Measurements from ENCODE around the gene CCDC137.
A peak's percentile ranks its signal among the peaks of the same experiment; 100 is the strongest.
"Not testable (repeated sequence)": the region's sequence is repeated elsewhere in the genome, so short reads cannot be mapped to it uniquely, and the experiment has no call there.

Gene CCDC137

DNA sequence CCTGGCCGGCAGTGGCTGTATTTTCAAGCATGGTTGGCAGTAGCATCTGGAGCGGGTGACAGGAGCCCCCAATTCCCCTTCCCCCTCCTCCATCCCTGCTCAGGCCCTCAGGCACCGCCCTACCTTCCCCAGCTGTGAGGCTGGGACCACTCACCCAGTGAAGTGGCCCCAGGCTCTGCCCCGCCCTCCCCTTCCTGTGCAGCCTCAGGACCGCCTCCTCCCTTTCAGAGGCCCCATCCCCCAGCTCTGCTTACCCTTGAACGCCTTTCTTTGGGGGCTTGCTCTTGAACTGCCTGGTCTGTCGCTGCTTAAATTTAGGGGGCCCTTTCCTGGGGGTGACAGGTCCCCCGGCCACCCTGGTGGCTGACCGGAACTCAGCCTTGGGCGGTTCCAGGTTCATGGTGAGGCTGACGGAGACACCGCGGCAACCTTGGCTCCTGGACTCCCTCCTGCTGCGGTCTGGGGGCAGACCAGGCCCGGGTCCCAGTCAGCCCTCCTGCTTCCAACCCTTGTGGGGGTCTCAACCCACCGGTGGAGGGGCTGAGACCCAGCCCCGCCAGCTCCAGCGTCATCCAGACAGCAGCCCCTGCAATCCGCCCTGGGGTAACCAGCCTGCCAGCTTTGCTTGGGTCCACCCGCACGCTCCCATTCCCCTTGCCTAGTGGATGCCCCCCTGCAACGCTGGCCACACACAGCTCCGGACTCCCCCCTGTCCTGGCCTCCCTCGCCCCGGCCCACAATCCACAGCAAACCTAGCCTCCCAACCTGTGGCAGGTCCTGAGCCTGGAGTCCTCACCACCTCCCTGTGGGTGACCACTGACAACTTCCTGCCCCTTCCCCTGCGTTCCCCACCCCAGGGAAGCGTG, 13.4 kb upstream of the CCDC137 start:
- DNase-seq: no peak

DNA sequence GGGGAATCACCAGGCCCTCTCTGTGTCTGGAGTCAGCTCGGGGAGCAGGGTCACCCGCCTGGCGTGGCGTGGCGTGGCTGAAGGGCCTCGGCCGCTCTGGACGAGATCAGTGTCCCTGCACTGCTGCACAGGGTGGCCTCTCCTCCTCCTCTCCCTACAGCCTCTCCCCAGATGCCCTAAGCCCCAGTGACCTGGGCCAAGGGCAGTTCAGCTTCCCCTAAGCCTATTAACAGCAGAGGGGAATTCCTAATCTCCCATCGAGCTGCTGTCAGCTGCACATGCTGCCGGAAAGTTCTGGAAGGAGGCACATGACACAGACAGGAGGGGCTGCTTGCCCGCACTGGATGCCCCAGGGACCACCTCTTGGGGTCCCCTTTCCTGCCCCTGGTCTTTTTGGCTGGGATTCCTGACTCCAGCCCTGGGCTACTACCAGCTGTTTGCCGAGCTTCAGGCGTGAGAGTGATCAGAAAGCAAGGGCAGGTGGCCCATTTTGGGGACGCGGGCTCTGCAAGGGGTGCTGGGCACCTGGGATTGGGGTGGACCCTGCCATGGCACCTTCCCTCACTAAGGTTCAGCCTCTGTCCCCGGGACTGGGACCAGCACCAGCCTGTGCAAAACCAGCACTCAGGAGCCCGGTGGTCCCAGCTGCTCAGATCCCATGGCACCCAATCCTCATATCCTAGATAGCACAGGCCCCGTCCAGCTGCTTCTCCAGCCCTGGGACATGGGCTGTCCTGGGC, 11.0 kb upstream of the CCDC137 start:
- no peak for DNase-seq

DNA sequence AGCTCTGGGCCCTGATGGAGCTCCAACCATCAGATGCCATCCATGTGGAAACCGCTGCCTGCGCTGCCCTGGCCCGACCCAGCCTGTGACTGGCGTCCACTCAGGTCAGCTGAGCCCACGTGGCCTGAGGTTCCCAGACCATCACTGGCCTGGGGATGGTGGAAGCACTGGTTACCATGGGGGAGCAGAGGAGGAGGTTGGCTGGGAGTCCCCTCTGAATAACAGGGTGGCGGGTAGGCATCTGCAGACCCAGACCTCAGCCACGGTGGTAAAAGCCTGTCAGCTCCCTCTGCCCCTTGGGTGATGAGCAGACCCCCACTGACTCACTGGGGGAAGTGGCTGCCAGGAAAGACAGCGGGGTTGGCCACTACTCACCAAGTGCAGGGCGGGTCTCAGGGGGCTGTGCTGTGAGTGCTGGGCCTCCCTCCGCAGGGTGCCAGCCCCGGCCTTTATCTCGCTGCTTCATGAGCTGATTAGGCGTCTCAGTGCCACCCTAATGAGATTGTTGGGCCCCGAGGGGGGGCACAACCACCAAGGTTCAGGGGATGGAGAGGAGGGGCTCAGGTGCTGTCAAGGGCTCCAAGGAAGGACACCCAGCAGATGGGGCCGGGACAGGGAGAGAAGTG, 10.3 kb upstream of the CCDC137 start, which contains the start of gene PDE6G:
TSS of gene PDE6G (minus strand) at position 425 of the 626 bp plus-strand sequence. CDS start 3,237 bp downstream, outside the sequence.
- no peak for DNase-seq

DNA sequence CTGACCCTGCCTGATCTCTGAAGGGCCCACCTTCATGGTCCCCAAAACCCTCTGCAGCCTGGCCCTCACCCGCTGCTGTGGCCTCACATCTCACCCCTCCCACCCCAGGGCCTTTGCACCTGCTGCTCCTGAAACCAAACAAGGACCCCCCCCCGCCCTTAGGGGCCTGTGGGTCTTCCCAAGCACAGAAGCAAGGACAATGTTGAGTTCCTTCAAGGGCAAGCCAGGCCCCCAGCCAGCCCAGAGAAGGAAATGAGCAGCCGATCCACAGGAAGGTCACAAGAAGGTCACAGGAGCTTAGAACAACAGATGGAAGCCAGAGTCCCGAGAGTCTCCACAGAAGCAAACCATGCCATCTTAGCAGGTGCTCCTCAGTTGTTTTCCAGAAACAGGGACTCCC, 9.7 kb upstream of the CCDC137 start:
- DNase-seq: no peak

DNA sequence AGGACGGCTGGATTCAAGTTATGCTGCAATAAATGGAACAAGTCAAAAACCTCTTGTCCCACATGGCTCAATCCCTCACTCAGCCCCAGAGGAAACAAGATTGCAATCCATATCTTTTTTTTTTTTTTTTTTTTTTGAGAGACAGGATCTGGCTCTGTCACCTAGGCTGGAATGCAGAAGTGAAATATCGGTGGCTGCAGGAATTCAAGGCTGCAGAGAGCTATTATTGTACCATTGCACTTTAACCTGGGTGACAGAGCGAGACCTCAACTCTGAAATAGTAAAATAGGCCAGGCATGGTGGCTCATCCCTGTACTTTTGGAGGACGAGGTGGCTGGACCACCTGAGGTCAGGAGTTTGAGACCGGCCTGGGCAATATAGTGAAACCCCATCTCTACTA, 7.5 kb upstream of the CCDC137 start:
- no peak for DNase-seq

DNA sequence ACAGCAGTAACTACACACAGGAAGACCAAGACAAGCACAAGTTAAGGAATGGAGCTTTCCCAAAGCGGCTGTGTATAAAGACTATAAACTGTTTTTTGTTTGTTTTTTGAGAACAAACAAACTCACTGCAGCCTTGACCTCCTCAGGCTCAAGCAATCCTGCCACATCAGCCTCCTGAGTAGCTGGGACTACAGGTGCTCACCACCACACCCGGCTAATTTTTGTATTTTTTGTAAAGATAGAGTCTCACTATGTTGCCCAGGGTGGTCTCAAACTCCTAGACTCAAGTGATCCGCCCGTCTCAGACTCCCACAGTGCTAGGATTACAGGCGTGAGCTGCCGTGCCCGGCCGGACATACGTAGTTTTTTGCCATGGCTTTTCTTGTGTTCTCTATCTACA, 6.1 kb upstream of the CCDC137 start:
- DNase-seq: no peak

DNA sequence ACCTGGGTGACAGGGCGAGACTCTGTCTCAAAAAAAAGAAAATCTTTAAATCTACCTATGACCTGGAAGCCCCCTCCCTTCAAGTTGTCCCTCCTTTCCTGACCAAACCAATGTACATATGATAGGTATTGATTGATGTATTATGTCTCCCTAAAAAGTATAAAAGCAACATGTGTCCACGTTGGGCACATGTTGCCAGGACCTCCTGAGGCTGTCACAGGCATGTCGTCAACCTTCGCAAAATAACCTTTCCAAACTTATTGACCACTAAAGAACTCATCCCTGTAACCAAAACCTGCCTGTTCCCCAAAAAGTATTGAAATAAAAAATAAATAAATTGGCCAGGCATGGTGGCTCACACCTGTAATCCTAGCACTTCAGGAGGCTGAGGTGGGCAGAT, 4.5 kb upstream of the CCDC137 start:
- DNase-seq: no peak

DNA sequence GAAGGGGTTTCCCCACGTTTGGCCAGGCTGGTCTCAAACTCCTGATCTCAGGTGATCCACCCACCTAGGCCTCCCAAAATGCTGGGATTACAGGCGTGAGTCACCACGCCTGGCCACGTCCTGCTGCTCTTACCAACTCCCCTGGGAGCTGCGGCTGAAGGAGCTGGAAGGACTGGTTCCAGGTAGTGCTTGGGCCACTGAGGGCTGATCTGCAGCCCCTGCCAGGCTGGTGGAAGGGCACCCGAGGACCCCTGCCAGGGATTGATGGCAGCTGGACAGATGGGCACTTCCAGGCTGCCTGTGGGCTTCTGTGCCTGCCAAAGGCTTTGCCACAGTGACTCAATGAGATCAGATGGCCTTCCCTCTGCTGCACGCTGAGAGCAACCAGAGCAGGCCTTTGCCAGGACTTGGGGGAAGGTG, 2.5 kb upstream of the CCDC137 start:
- no peak for DNase-seq

DNA sequence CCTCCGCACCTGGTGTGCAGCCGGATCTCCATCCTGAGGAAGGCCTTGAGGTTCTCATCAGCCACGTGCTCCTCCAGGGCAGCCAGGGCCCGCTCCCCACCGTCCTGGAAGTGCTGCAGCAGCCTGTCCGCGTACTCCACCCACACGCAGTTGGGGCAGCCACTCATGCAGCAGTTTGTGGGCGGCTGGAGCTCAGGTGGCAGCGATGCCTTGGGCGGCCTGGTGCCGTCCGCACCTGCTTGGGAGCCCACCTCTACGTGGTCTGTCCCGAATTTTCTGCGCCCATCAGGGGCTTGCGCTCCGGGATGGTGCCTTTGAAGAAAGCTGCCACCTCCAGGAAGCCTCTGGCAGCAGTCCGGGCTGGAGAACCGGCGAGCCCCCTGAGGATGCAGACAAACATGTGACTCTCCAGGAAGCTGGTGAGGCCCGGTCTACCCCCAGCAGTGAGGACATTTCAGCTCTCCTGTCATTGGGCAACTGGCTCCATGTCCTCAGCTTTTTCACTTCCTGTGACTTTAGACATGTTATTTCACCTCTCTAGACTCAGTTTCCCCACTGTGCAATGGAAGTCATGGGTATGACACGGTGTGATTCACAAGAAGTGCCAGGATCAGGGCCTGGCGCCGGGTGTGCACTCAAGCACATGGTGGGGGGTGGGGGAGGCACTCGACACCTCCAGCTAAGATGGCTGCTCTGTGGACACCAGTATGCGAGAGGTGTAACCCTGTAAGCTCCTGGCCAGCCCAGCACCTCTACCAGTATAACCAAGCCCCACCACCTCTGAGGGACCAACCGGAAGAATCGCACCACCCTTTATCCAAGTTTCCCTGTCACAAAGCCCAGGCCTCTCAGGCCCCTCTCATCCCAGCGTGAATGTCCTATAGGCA, 1.1 kb upstream of the CCDC137 start:
- no peak for DNase-seq

DNA sequence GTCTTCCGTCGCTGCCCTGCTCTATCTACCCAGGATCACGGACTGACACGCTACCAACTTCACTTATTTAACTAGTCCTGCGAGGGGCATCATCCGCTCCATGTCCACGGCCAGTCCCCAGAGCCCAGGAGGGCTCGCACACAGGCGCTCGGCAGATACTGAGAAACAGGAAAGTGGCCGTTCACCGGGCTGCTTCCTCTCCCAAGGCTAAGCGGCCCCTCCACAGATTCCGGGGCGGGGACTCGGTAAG, 520 bp upstream of the CCDC137 start:
- DNase-seq: peak; percentile 67

DNA sequence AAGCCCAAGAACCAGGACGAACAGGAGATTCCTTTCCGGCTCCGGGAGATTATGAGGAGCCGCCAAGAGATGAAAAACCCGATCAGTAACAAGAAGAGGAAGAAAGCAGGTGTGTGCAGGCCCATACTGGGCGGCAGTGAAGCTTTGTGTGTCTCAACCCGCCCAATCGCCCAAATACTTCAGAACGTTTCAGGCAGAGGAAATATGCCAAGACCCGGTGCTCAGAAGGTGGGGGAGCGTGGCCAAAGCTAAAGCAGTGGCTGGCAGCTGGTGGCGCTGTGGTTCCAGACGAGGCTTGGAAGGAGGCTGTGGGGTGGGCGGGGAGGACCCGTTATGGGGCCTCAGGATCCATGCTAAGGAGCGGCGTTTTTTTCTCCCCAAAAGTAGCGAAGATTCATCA, 1.2 kb downstream of the CCDC137 start:
- DNase-seq: no peak

DNA sequence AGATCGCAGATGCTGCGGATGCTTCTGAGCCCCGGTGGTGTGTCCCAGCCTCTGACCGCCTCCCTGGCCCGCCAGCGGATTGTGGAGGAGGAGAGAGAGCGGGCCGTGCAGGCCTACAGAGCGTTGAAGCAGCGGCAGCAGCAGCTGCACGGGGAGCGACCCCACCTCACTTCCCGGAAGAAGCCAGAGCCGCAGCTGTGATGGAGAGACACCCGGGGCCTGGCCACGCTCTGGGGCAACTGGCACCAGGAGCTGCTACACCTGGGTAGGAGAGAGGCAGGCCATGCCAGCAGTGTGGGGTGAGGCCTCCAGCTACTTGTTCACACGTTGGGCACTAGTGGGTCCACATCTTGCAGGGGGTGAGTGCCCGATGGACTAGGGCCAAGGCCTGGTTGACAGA, 6.0 kb downstream of the CCDC137 start:
- no peak for DNase-seq

DNA sequence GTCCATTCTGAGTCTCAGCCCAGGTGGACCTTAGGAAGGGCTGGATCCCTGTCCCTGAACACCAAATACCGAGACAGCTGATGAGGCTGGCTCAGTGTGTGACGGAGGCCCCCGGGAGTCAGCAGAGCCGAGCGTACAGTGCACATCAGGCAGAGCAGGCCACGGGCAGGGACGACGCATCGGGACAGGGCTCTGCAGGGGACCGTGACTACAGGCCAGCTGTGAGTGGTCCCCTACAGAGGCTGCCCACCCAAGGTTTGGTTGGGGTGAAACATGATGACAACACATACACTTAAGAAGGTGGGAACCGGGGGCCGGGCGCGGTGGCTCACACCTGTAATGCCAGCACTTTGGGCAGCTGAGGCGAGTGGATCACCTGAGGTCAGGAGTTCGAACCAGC, 6.4 kb downstream of the CCDC137 start:
- DNase-seq: no peak

DNA sequence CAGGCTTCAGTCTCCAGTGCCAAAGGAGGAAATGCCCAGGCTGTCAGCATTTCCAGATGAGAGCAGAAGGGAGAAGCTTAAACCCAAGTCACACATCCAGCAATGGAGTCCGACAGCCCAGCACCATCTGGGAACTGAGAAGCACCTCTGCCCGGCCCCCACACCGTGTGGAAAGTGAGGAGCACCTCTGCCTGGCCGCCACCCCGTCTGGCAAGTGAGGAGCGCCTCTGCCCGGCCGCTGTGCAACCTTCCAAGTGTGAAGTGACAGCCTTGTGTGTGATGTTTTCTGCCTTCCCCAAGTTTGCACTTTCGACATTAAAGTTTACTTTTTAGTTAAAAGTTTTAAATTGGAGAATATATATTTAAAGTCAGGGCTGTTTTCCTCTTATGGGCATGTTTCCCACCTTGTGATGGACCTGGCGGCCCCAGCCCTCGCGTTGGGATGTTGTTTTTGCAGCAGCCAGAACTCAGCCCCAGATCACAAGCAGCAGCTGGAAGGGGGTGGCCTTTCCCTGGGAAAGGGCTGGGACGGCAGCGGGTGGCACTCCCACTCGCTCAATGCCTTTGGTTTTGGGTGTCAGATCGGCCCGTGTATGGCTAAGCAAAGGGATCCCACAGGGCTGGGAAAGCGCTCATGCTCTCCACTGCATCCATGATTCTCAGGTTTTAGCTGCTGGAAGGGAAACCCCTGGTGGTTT, 7.2 kb downstream of the CCDC137 start:
- no peak for DNase-seq

DNA sequence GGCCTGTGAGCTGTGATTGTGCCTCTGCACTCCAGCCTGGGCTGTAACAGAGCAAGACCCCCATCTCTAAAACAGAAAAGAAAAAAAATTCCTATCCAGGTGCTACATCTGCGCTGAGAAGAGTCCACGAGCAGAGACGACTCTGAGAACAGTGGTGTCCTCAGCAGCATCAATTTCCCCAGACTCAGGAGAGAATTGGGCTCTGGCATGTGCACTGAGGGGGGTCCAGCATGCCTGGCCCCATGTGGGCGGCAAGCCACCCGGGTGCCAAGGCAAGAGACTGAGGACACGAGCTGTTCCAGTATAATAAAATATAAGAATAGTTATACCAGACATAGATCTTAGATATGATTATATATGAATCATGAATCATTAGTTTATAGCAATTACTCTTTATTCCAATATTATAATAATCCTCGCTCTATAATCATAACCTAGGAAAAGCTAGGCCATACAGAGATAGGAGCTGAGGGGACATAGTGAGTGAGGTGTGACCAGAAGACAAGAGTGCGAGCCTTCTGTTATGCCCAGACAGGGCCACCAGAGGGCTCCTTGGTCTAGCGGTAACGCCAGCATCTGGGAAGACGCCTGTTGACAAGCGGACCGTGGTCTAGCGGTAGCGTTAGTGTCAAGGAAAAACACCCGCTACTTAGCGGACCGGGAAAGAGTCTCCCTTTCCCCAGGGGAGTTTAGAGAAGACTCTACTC, 9.1 kb downstream of the CCDC137 start:
- not testable (repeated sequence) for DNase-seq

DNA sequence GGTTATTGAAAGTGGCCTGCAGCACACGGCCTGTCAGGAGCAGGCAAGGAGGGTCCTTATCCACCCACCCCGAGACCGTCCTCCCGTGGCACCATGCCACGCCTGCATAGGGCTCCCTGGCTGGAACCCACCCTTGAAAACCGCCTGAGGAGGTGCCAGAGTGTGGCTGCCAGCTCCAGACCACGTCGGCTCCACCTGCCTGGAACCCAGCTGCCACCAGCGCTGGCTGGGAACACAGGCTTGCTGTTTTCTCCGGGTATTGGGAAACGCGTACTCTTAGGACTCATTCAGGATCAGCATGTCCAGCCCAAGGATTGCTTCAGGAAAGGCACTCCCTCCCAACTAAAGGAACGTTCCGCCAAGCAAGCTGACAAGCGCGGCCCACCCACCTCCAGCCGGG, 10.4 kb downstream of the CCDC137 start:
- no peak for DNase-seq

DNA sequence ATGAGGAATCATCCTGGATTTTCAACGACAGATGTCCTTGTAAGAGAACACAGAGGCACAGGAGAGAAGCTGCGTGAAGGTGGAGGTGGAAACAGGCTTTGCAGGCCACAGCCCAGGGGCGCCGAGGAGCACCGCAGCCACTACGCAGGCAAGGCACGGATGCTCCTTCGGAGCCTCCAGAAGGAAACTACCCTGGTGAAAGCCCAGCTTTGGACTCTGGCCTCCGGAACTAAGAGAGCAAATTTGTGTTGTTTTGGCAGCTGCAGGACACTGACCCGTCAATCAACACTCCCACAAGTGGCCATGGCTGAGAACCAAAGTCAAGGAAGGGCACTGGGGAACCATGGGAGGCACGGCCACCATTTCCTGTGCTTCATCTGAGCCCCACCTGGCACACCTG, 13.6 kb downstream of the CCDC137 start:
- no peak for DNase-seq

DNA sequence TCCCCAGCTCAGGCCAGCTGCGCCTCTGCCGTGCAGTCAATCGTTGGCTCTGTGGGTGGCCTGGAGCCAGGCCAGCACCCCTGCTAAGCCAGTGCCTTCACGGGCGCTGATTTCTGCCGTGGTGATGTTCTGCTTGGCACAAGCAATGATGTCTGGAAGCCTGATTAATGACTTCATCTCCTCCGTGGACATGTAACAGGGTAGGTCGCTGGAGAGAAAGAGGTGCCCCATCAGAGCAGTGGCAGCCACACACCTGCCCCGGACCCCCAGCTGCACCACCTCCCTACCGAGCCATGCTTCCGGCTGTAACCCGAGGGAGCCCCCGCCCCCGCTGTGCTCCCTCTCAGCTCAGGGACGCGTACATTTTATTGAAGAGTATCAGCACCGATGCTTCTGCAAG, 15.1 kb downstream of the CCDC137 start:
- no peak for DNase-seq

DNA sequence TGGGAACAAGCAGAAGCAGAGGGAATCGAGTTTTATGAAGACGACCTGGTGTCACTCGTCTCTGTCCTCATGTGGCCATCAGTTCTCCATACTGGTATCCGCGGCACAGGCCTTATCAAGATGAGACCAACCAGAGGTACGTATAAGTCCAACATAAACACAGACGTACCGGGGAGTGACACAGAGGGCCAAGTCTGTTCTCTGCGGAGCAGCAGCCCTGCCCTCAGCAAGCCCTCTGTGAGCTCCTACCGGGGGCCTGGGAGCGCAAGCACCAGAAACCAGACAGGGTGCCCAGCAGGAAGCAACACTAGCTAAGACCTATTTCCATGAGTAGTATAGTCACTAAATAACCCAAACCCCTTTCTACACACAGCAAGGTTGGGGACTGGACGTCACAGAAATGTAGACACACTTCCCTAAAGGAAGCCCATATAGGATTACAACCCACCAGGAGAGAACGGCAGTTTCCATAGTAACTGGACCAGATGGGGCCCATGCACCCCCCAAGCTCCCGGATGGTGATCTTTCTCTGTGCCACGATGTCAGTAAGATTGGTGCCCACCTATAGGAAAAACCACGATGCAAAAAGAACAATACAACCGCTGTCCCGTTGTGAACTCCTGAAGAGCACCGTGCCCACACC, 16.1 kb downstream of the CCDC137 start:
- DNase-seq: no peak

DNA sequence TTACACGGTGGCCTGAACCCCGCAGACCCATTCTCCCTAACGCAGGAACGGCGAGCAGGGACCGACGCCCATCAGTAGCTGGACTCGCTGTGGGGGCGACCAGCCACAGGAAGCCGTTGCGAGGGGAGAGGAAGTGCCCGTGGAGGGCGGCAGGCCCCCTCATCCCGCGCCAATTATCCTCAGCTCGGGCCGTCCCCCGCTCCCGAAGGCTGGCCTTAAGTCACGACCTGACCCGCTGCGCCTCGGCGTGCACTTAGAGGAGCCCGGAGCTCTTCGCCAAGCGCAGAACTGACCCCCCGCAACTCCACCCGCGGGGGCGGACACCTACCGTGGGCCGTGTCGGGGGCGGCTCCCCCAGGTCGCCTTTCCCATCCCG, 16.7 kb downstream of the CCDC137 start:
- no peak for DNase-seq

Data from GDM1 (cell line).